ENCODE measurements around the gene GALNT10.

The GALNT10 gene

DNA sequence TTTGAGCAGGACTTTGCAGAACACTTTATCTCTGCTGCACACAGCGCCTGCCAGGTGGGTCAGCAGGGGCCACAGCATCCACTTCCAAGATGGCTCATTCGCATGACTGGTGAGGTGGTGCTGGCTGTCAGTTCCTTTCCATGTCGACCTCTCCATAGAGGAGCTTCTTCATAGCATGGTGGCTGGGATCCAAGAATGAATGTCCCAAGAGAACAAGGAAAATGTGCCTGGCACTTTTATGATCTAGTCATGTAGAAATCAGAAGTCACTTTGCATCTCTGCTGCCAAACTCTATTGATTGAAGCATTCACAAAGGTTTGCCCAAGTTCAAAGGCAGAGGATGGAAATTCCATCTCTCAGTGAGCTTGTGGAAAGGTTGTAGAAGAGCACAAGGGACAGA, 85.0 kb downstream of the GALNT10 start:
- TF ChIP-seq, protein P1, sequence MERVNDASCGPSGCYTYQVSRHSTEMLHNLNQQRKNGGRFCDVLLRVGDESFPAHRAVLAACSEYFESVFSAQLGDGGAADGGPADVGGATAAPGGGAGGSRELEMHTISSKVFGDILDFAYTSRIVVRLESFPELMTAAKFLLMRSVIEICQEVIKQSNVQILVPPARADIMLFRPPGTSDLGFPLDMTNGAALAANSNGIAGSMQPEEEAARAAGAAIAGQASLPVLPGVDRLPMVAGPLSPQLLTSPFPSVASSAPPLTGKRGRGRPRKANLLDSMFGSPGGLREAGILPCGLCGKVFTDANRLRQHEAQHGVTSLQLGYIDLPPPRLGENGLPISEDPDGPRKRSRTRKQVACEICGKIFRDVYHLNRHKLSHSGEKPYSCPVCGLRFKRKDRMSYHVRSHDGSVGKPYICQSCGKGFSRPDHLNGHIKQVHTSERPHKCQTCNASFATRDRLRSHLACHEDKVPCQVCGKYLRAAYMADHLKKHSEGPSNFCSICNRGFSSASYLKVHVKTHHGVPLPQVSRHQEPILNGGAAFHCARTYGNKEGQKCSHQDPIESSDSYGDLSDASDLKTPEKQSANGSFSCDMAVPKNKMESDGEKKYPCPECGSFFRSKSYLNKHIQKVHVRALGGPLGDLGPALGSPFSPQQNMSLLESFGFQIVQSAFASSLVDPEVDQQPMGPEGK (CRISPR knock-in tag; IDR thresholded peaks at IDR 0.05; ENCODE audit: borderline replicate concordance), result no peak
- no peak for TF ChIP-seq OSR1 (CRISPR knock-in tag; IDR thresholded peaks at IDR 0.05)
- no peak for ATAC-seq

- peak; percentile 8; the same call in 2 of the 3 replicates for ATAC-seq
- TF ChIP-seq ZNF565 (CRISPR knock-in tag; conservative IDR thresholded peaks at IDR 0.05; ENCODE audit: low read depth) (no peak), ZNF70 (CRISPR knock-in tag; IDR thresholded peaks at IDR 0.05) (0 out of 2 replicates have a peak, but pooled peaks have one; percentile 42), TSHZ2 (CRISPR knock-in tag; IDR thresholded peaks at IDR 0.05) (no peak), OSR1 (CRISPR knock-in tag; IDR thresholded peaks at IDR 0.05) (no peak), PPARA (CRISPR knock-in tag; IDR thresholded peaks at IDR 0.05; ENCODE audit: borderline replicate concordance) (no peak), ISL1 (CRISPR knock-in tag; IDR thresholded peaks at IDR 0.05) (peak; percentile 25; the same call in 1 of the 2 replicates), ZC3H10 (CRISPR knock-in tag; IDR thresholded peaks at IDR 0.05) (no peak), ZNF8 (CRISPR knock-in tag; IDR thresholded peaks at IDR 0.05) (no peak), TOX (CRISPR knock-in tag; IDR thresholded peaks at IDR 0.05; ENCODE audit: borderline replicate concordance) (no peak), ARNTL (CRISPR knock-in tag; IDR thresholded peaks at IDR 0.05; ENCODE audit: borderline replicate concordance, low read depth) (no peak)
- TF ChIP-seq, protein P2, sequence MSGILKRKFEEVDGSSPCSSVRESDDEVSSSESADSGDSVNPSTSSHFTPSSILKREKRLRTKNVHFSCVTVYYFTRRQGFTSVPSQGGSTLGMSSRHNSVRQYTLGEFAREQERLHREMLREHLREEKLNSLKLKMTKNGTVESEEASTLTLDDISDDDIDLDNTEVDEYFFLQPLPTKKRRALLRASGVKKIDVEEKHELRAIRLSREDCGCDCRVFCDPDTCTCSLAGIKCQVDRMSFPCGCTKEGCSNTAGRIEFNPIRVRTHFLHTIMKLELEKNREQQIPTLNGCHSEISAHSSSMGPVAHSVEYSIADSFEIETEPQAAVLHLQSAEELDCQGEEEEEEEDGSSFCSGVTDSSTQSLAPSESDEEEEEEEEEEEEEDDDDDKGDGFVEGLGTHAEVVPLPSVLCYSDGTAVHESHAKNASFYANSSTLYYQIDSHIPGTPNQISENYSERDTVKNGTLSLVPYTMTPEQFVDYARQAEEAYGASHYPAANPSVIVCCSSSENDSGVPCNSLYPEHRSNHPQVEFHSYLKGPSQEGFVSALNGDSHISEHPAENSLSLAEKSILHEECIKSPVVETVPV (CRISPR knock-in tag; IDR thresholded peaks at IDR 0.05), result no peak
These were observed 85.9 kb downstream of the GALNT10 start for GRCh38 chr5:154276261-154276972.

GRCh38 chr5:154276973-154277331, 86.4 kb downstream of the GALNT10 start:
- ATAC-seq, result peak; percentile 90
- TF ChIP-seq RARB (CRISPR knock-in tag; IDR thresholded peaks at IDR 0.05) (no peak), ZNF565 (CRISPR knock-in tag; conservative IDR thresholded peaks at IDR 0.05; ENCODE audit: low read depth) (no peak), PPARA (CRISPR knock-in tag; IDR thresholded peaks at IDR 0.05; ENCODE audit: borderline replicate concordance) (no peak), TOX (CRISPR knock-in tag; IDR thresholded peaks at IDR 0.05; ENCODE audit: borderline replicate concordance) (no peak), ESRRG (CRISPR knock-in tag; IDR thresholded peaks at IDR 0.05) (no peak)

DNA sequence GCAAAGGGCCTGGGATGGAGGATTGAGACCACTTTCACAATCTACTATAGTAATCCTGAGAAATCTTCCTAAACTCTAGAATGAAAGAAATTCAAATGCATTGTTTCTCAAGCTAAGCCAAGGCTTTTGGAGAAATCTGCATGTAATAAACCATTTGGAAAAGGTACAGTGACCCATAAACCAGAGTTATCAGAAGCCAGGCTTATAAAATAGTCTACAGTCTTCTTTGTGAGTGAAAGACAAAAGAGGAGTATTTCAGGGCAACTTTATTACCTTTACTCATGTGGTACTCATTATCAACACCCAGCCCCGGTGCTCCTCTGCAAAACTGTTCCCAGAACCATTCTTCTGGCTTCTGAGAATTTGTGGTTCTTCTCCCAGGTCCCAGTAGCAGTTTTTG, 87.0 kb downstream of the GALNT10 start:
- TF ChIP-seq TSHZ2 (CRISPR knock-in tag; IDR thresholded peaks at IDR 0.05) (no peak), RARB (CRISPR knock-in tag; IDR thresholded peaks at IDR 0.05) (no peak), SNAI2 (CRISPR knock-in tag; IDR thresholded peaks at IDR 0.05) (no peak)
- TF ChIP-seq, protein P2 (CRISPR knock-in tag; IDR thresholded peaks at IDR 0.05), result no peak
- no peak for ATAC-seq
